Hematopoietic multipotent progenitor cell (in vitro differentiated cells): ENCODE measurements around the gene LTBP2. TPM values are rescaled to one million over a fixed set of nuclear protein-coding genes. Genes with fewer than 3 reads are reported as not detected.

ENCODE experiments used
- DNase-seq, 3 donors: peaks; one replicate each; pipeline ENCODE4 v3.0.0-alpha.2; 2011 to 2015; ENCODE audit warnings: low read depth in 2 of 3, low spot score in 2 of 3
- total RNA-seq: library from RNA; depleted of rRNA; stranded (reverse); fragments of >200 nt; gene quantifications from one replicate; pipeline ENCODE4 v1.2.3, GENCODE V29; 2012

LTBP2 gene
- total RNA-seq, 1 donor = 0.27 TPM

- DNase-seq = no peak
Observed at GRCh38 chr14:74614508-74615495, 2.8 kb upstream of the LTBP2 start.

DNA sequence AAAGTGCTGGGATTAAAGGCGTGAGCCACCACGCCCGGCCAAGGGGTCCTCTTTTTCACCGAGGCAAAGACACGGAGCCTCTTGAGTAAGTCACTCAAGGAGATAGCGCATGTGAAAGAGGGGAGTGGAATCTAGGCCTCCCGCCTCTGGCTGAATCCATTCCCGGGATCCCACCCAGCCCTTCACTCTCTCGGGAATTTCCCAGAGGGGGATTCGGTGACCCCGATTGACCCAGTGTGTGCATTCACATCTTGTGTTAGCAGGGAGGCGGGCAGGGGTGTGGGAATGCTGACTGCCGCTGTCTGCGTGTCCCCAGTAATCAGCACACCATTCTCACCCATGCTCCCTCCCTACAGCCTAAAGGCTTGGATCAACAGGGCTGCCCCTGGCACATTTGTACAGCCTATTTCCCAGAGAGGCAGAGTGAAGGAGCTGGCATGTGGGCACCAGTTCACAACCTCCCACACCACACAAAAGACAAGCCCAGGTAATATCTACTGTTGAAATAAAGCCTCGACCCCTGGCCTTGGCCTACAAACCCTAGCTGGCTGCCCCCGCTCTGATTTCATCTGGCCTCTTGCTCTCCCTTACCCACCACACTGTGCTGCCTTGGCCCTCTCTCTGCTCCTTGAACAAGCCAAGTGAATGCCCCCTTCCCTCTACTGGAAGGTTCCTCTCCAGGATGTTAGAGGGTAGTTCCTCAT lies 1.3 kb upstream of the LTBP2 start:
- no peak for DNase-seq

- DNase-seq = peak; percentile 82 to 90 (median 87)
Observed at GRCh38 chr14:74612350-74613021, 449 bp upstream of the LTBP2 start.

GRCh38 chr14:74610866-74611649 lies 979 bp downstream of the LTBP2 start:
- no peak for DNase-seq

DNA sequence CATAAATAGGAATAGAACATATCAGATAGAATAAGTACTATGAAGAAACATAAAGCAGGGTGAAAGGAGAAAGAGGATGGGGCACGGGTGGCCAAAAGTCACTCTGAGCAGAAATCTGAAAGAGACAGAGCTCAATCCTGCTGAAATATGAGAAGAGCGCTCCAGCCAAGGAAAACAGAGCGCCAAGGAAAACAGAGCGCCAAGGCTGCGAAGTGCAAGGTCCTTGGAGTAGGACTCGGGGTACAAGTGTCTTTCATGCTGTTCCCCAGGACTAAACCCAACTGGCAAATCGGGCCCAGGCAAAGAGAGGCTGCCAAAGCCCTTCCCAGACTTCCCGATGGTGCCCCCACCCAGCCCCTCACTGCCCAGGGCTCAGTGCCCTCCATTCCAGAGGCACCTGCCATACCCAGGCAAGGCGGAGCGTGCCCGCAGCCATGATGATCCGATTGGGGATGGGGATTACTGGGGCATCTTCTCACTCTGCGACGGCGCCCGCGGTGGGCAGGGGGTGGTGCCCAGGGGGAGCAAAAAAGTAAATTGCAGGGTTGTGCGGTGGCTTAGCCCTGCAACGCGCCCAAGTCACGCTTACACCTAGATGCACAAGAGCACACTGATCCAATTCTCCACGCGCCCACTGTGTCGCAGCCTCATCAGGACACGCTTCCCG lies 1.7 kb downstream of the LTBP2 start:
- DNase-seq = no peak

GRCh38 chr14:74609721-74610120 lies 2.3 kb downstream of the LTBP2 start:
- no peak for DNase-seq

DNA sequence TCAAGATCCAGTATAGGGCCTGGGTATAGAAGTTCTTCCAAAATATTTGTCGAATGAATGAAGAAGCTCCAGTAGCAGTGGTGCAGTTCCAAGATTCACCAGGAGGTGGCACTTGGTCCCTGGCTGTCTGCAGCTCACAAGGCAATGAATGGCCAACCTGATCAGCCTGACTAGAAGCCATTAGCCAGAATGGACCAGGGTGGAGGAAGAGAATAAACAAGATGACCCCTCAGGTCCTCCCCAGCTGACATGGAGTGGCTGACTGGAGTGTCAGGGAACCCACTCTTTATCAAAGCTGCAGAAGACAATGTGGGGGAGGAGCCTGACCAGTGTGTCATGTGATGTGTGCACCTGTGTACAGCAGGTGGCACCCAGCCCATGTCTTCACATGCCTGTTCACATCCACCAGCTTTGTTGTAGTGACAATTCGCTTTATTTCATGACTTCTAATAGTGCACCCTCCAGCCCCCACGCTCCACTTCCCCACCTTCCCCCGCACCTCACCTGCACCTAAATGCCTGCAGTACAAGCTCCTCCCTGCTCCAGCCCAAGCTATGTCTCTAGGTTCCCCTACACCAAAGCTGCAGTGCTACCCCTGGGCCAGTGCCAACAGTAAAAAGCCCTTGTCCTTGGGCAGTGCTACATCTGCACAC lies 3.0 kb downstream of the LTBP2 start:
- peak; percentile 80 to 90 (median 80) for DNase-seq

- no peak for DNase-seq
Observed at GRCh38 chr14:74606727-74607126, 5.3 kb downstream of the LTBP2 start.

- no peak for DNase-seq
Observed at GRCh38 chr14:74605531-74606223, 6.4 kb downstream of the LTBP2 start.

GRCh38 chr14:74604911-74605310 lies 7.1 kb downstream of the LTBP2 start:
- DNase-seq = no peak

- DNase-seq = no peak
Observed at GRCh38 chr14:74604157-74604556, 7.9 kb downstream of the LTBP2 start.

DNA sequence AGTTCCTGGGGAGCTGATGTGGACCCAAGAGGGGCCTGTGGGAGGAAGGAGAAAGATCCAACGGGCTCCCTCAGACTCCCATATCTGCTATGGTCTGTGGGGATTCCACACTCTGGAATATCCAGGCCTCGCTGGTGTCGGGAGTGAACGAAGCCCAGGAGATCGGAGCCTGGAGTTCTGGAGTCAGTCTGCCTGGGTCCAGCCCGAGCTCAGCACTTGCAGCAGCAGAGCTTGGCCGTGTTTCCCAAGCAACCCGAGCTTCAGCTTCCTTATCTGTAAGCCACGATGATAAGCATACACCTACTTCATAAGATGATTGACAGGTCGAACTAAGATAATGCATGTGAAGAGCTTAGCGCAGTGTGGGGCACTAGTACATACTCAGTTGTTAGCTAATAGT lies 10.1 kb downstream of the LTBP2 start:
- DNase-seq = no peak

GRCh38 chr14:74599946-74600345 lies 12.1 kb downstream of the LTBP2 start:
- no peak for DNase-seq

DNA sequence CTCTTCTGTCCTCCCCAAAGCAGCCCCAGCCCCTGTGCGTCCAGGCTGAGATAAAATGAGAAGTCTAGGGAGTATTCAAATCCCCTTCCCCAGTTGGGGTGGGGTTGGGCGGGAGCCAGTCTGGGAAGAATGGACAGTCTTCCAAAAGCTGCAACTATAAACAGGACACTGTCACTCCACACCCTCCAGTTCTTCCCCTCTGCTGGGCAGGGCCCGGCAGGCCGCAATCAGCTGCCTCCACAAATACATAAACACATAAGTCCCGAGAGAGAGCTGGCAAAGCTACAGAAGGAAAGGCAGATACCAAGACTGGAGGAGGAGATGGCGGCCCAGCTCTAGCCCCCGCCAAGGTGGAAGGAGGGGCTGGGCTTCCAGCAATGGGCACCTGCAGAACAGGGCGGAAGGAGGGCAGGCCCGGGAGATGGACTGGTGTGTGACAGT lies 12.7 kb downstream of the LTBP2 start:
- DNase-seq = no peak

GRCh38 chr14:74596741-74597450 lies 15.1 kb downstream of the LTBP2 start:
- no peak for DNase-seq

DNA sequence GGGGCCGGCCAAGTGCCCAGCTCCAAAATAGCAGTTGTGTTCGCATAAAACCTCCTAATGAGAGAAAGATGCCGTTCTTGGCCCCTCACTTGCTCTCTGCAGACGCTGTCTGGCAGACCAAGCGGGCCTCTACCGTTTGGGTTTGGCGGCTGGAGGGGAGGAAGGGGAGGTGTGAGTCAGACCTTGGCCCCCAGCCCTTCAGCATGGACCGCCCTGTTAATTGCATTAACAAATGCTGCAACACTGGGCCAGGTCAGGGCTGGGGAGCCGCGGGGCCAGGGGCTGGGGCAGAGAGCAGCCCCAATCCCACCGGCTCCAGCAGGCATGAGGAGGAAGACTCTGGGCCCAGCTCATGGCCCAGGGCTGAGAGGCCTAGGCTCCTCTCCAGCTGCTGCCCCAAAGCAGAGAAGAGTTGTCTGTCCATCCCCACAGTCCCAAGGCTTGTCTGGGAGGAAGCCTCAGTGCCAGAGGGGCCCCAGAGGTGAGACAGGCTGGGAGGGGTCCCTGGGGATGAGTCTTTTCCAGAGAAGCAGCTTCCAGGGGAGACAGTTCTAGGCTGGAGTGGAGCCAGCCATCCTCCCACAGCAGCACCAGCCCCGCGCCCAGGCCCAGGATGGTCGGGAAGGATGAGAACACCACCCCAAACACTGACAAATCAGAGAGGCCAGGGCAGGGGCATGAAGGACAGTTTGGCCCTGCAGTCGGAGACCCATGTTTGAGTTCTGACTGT lies 16.9 kb downstream of the LTBP2 start:
- no peak for DNase-seq

DNA sequence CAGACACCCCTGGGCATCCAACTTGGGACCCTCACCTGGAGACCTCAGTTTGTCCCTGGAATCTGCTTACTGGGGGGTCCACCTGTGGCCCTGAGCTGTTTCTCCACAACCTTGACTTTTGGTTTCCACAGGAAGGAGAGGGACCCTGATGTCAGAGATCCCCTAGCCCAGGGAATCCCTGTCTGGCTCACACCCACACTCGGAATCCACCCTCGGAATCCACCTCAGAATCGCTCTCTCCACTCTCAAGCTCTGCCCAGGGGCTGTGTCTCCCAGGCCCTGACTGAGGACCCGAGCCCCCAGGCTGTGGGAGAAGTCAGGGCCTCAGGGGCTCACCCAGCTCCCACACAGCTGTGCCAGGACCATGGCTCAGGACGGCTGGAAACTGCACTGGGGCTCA lies 17.4 kb downstream of the LTBP2 start:
- DNase-seq = no peak
